Right lobe of liver (tissue), 4 donors: ENCODE measurements around the gene TMEM266.

Experiments used
- CTCF ChIP-seq, 4 donors: fragments of 200-600 bp in 3 of 4; fragments of 450-650 bp in 1 of 4; IDR thresholded peaks; one replicate each; pipeline versions ENCODE4 v1.5.1 to v1.8.0; 2016 to 2022; ENCODE audit warnings: antibody characterized with exemption in 4 of 4, mild to moderate bottlenecking in 2 of 4
- POLR2A ChIP-seq: fragments of 450-650 bp; IDR thresholded peaks from one replicate; pipeline ENCODE4 v1.6.1; 2017; ENCODE audit warnings: antibody characterized with exemption, mild to moderate bottlenecking
- donor health status: DM: no; HTN: no; CAD: no.
- donor health status: DM: no; HTN: no; CAD: no.
- donor health status: DM: no; HTN: yes; CAD: no.

DNA sequence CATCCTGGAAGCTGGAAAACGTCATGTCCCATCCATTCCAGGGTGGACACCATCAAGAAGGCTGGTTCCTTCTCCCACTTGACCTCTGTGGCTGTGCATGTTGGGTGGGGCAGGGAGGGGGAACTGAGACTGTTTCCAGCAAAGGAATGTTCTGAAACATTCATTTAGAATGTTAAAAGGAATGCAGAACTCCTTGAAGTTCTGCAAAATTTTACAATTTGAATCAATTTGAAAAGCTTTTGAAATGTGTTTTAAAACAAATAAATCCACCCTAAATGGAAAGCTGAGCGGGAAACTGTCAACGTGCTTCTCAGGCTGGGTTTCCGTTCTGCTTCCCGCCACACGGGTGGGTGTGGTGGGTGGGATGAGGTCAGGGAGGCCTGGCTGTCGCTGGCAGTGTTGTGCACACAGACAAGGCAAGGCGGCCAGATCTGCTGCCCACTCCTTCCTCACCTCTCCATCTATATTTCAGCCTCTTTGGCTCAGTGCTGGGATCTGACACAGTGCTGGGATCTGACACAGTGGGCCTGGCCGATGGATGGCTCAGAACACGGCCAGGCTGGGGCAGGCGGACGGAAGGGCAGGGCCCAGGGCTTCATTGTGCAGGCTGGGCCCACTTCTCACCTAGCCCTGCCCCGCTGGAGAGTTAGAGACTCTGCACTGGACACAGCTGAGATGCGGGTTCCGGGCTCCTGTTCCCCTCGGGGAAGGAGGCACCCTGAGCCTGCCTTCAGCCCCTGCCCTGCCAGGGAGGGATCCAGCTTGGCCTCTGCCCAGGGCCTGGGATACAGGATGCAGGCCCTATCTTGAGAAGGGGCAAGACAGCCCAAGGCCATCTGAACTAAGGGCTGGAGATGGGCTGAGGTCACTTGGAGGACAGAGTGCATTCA, 110.4 kb downstream of the TMEM266 start:
- TF ChIP-seq CTCF (IDR thresholded peaks at IDR 0.05) (no peak), POLR2A (no peak)
